Keratinocyte (primary cell): ENCODE results near the gene PTRH2. TPM values are rescaled to one million over a fixed set of nuclear protein-coding genes. Genes with fewer than 3 reads are reported as not detected.

Experiments used
- DNase-seq: peaks from one replicate; pipeline ENCODE4 v3.0.0-alpha.2; 2011; ENCODE audit warnings: low read depth, missing footprints, low spot score
- FAIRE-seq: peaks from 2 replicates; lab custom pipeline; 2011; peaks lifted over from hg19 to GRCh38; lab: Jason Lieb, UNC
- H2AFZ ChIP-seq: 2 replicates; pipeline ENCODE4 v1.6.0; 2012; ENCODE audit warnings: low read length, control low read depth, inconsistent platforms; ENCODE audit not compliant: control insufficient read depth
- H3K27ac ChIP-seq: 2 replicates; pipeline ENCODE4 v1.5.1; 2011; ENCODE audit warnings: low read length; ENCODE audit not compliant: control insufficient read depth, insufficient read depth
- H3K27me3 ChIP-seq: 3 replicates; pipeline ENCODE4 v1.6.0; 2011; ENCODE audit warnings: low read length; ENCODE audit not compliant: control insufficient read depth, insufficient read depth; ENCODE audit errors: extremely low read depth
- H3K36me3 ChIP-seq, 2 experiments: 2 replicates in 1 of 2; 3 replicates in 1 of 2; pipeline ENCODE4 v1.5.1; 2011; ENCODE audit warnings: low read length in 2 of 2, mild to moderate bottlenecking in 1 of 2; ENCODE audit not compliant: control insufficient read depth in 2 of 2, insufficient read depth in 2 of 2; ENCODE audit errors: extremely low read depth in 1 of 2
- H3K4me1 ChIP-seq: 3 replicates; pipeline ENCODE4 v1.5.1; 2011; ENCODE audit warnings: low read length; ENCODE audit not compliant: control insufficient read depth, insufficient read depth; ENCODE audit errors: extremely low read depth
- H3K4me2 ChIP-seq: 3 replicates; pipeline ENCODE4 v1.6.0; 2011; ENCODE audit warnings: low read depth, low read length; ENCODE audit not compliant: control insufficient read depth, insufficient read depth; ENCODE audit errors: extremely low read depth
- H3K4me3 ChIP-seq, 3 experiments: fragments of 200-600 bp in 1 of 3; sonication (generic) in 1 of 3; 2 replicates in 2 of 3; 3 replicates in 1 of 3; pipeline ENCODE4 v1.5.1; 2011 to 2016; ENCODE audit warnings: low read length in 3 of 3, mild to moderate bottlenecking in 3 of 3, control low read depth in 2 of 3, inconsistent platforms in 1 of 3, low read depth in 1 of 3, mixed read lengths in 1 of 3, mixed run types in 1 of 3, moderate library complexity in 1 of 3; ENCODE audit not compliant: control insufficient read depth in 2 of 3, insufficient read depth in 2 of 3; ENCODE audit errors: extremely low read depth in 1 of 3
- H3K79me2 ChIP-seq: 2 replicates; pipeline ENCODE4 v1.6.0; 2012; ENCODE audit warnings: low read length; ENCODE audit not compliant: control insufficient read depth, insufficient read depth
- H3K9ac ChIP-seq: 3 replicates; pipeline ENCODE4 v1.6.0; 2011; ENCODE audit warnings: low read length; ENCODE audit not compliant: control insufficient read depth, insufficient read depth; ENCODE audit errors: extremely low read depth
- H3K9me1 ChIP-seq: 3 replicates; pipeline ENCODE4 v1.6.0; 2011; ENCODE audit warnings: low read length; ENCODE audit not compliant: control insufficient read depth, insufficient read depth; ENCODE audit errors: extremely low read depth
- H3K9me3 ChIP-seq: 2 replicates; pipeline ENCODE4 v1.5.1; 2012; ENCODE audit warnings: low read depth, low read length; ENCODE audit not compliant: control insufficient read depth
- H4K20me1 ChIP-seq: 3 replicates; pipeline ENCODE4 v1.6.0; 2011; ENCODE audit warnings: low read length; ENCODE audit not compliant: control insufficient read depth, insufficient read depth; ENCODE audit errors: extremely low read depth
- CTCF ChIP-seq, 3 experiments: IDR thresholded peaks in 1 of 3; conservative IDR thresholded peaks in 1 of 3; optimal IDR thresholded peaks in 1 of 3; 2 replicates in 2 of 3; 3 replicates in 1 of 3; pipeline versions ENCODE3 to v1.5.1; 2011; ENCODE audit warnings: low read length in 3 of 3, mild to moderate bottlenecking in 3 of 3, moderate library complexity in 2 of 3, control low read depth in 1 of 3, inconsistent platforms in 1 of 3; ENCODE audit not compliant: insufficient read depth in 2 of 3; ENCODE audit errors: extremely low read depth in 1 of 3
- EZH2 ChIP-seq: IDR thresholded peaks from one replicate; pipeline ENCODE4 v1.6.1; 2012; ENCODE audit warnings: inconsistent platforms, mild to moderate bottlenecking, low read length, moderate library complexity
- dilution Hi-C: fragments of 300-500 bp; cut with MboI; formaldehyde crosslinking; loops from one replicate; pipeline ENCODE4 v1.7.0; 2020; ENCODE audit warnings: low sequenced_read_pairs; ENCODE audit not compliant: extremely low pct_ligation_motif_present
- polyA plus RNA-seq, 5 experiments: library from polyadenylated mRNA; depleted of rRNA in 3 of 5; stranded (reverse) in 3 of 5; stranded (forward) in 1 of 5; unstranded in 1 of 5; fragments of >200 nt; gene quantifications; 1 replicate in 1 of 5; 2 replicates in 3 of 5; 3 replicates in 1 of 5; pipeline versions ENCODE4 v1.2.1 to v1.2.3, GENCODE V29; 2011 to 2012; ENCODE audit warnings: missing spikeins in 2 of 5, low read depth in 1 of 5, low replicate concordance in 1 of 5

Gene PTRH2
- polyA plus RNA-seq, 1 donor (not counting 4 experiments of a cell fraction or from before 2014, with no cell fraction given) = 107 TPM

GRCh38 chr17:59694344-59694743 is 12.9 kb downstream of the PTRH2 start:
- peaks cover 34 to 61% of the 10 kb centered on the region in 2 experiments for H3K36me3 ChIP-seq
- peaks cover 9% of the 10 kb centered on the region for H4K20me1 ChIP-seq
- DNase-seq = no peak
- no peak overlapping the region for H3K9ac ChIP-seq
- no peaks in the 10 kb centered on the region for H3K27me3 ChIP-seq
- no peak for TF ChIP-seq CTCF (optimal IDR thresholded peaks at IDR 0.05 in 1 of 3, IDR thresholded peaks at IDR 0.05 in 1 of 3, conservative IDR thresholded peaks at IDR 0.05 in 1 of 3; ENCODE audit: extremely low read depth in 1 of 3, insufficient read depth in 2 of 3, low read length in 3 of 3)
- no peak for TF ChIP-seq EZH2
- dilution Hi-C loops = no loop called here
- no peak overlapping the region for H2AFZ ChIP-seq
- no peaks in the 10 kb centered on the region for H3K9me3 ChIP-seq
- no peaks in the 10 kb centered on the region for H3K9me1 ChIP-seq
- H3K4me3 ChIP-seq = no peak overlapping the region
- H3K4me2 ChIP-seq = no peak overlapping the region
- H3K27ac ChIP-seq = no peak overlapping the region
- no peak for FAIRE-seq
- peaks cover 66% of the 10 kb centered on the region for H3K79me2 ChIP-seq
- peaks cover 4% of the 10 kb centered on the region for H3K4me1 ChIP-seq

DNA sequence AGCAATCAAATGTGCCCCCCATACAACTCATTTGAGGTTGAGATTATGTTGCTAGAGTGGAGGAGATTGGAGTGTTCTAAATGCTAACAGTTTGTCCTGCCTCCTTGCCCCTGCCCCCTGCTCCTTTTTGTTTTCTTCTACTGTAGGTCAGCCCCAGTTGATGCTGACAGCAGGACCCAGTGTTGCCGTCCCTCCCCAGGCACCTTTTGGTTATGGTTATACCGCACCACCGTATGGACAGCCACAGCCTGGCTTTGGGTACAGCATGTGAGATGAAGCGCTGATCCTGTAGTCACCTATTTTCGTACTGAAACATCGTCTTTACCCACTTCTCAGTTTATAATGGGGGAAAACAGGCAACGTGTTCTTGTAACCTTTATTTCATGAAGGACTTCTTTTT is 13.6 kb downstream of the PTRH2 start:
- Histone ChIP-seq H4K20me1 (peaks cover 5% of the 10 kb centered on the region), H3K9me1 (no peaks in the 10 kb centered on the region), H3K9me3 (no peaks in the 10 kb centered on the region), H3K4me1 (peaks cover 4% of the 10 kb centered on the region), H2AFZ (no peak overlapping the region), H3K36me3 (peaks cover 30 to 54% of the 10 kb centered on the region in 2 experiments), H3K79me2 (peaks cover 63% of the 10 kb centered on the region), H3K4me3 (no peak overlapping the region), H3K9ac (no peak overlapping the region), H3K4me2 (no peak overlapping the region), H3K27ac (no peak overlapping the region), H3K27me3 (no peaks in the 10 kb centered on the region)
- no peak for FAIRE-seq
- dilution Hi-C loops = no loop called here
- DNase-seq = no peak
- TF ChIP-seq CTCF (optimal IDR thresholded peaks at IDR 0.05 in 1 of 3, IDR thresholded peaks at IDR 0.05 in 1 of 3, conservative IDR thresholded peaks at IDR 0.05 in 1 of 3; ENCODE audit: extremely low read depth in 1 of 3, insufficient read depth in 2 of 3, low read length in 3 of 3) = no peak
